H1 (cell line): Measurements from ENCODE around the gene ATE1. TPM values are rescaled to one million over a fixed set of nuclear protein-coding genes. Genes with fewer than 3 reads are reported as not detected.

Source experiments
- CEBPB ChIP-seq: IDR thresholded peaks from 2 replicates; pipeline ENCODE4 v1.6.1; 2012; ENCODE audit warnings: low read depth, low read length
- HDAC6 ChIP-seq: IDR thresholded peaks from one replicate; pipeline ENCODE4 v1.7.1; 2012; ENCODE audit warnings: low read depth, mild to moderate bottlenecking, inconsistent platforms, low read length, moderate library complexity
- NANOG ChIP-seq: IDR thresholded peaks from 2 replicates; pipeline ENCODE4 v1.6.1; 2011; ENCODE audit warnings: low read length, low read depth, mild to moderate bottlenecking, inconsistent platforms; ENCODE audit not compliant: insufficient read depth, poor library complexity, severe bottlenecking
- RXRA ChIP-seq: IDR thresholded peaks from 2 replicates; pipeline ENCODE4 v1.6.1; 2011; ENCODE audit warnings: low read depth, mild to moderate bottlenecking, low read length, moderate library complexity; ENCODE audit not compliant: insufficient read depth
- TEAD4 ChIP-seq: IDR thresholded peaks from 2 replicates; pipeline ENCODE4 v1.6.1; 2012; ENCODE audit warnings: low read depth, low read length, inconsistent platforms, mixed read lengths
- polyA plus RNA-seq, 7 experiments: library from polyadenylated mRNA; depleted of rRNA in 3 of 7; stranded (reverse) in 5 of 7; unstranded in 2 of 7; fragments of >200 nt in 5 of 7; fragments of 200-250 nt in 2 of 7; gene quantifications; 1 replicate in 5 of 7; 2 replicates in 1 of 7; 4 replicates in 1 of 7; pipeline versions ENCODE4 v1.2.1 to v1.2.3, GENCODE V29; 2011 to 2013; ENCODE audit warnings: missing spikeins in 2 of 7, mixed read lengths in 2 of 7
- total RNA-seq: library from RNA; stranded (reverse); fragmentation: NEBNext Ultra II Directional; extraction: Animal tissue kit (Norgen Biotek cat#: 25700); gene quantifications from 2 replicates; pipeline ENCODE4 v1.2.1, GENCODE V29; 2021
- TF ChIP-seq, protein P1 (sequence below): IDR thresholded peaks from 2 replicates; pipeline ENCODE4 v1.6.1; 2012; ENCODE audit warnings: inconsistent platforms

The ATE1 gene
- total and polyA plus RNA-seq, 2 of the 8 experiments (the other 6 are each of a cell fraction or from before 2014, with no cell fraction given): 8.8 to 26.9 TPM

DNA sequence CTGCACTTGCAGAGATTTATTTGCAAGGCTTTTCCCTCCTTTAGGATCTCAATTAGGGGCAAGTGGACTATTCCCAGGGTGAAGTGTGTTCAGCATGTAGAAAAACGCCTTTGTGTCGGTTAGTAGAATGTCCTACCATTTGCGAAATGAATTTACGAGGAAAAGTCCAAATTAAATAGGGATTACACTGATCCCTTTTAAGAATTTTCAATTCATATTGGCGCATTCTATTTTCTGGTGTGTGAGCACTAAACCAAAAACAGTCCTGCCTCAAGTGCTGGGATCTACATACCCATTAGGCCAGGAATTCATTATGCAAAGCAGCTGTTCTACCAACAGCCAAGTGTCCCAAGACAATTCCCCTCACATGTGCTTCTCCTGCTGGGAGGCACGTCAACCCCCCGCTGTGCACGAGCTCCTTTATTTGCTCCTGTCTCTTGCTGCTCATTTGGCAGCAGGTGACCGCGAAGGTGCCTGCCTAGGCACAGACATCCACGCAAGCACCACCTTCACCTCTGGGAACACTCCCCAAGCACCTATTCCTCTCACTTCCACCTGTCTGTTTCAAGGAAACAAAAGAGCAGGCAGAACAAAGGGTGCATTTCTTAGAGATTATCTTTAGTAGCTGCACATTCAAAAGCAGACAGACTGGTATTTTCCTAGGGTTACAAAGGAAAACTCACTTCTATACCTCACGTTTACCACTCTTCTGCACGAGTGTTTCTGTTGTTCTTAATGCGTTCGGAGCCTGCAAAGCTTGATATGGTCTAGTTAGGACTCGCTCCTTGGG lies 195.0 kb downstream of the ATE1 start (continued):
- TF ChIP-seq CEBPB (no peak), TEAD4 (0 out of 2 replicates have a peak, but pooled peaks have one; percentile 44), RXRA (0 out of 2 replicates have a peak, but pooled peaks have one; percentile 22), HDAC6 (no peak), NANOG (peak; percentile 88)
- TF ChIP-seq, protein P1, sequence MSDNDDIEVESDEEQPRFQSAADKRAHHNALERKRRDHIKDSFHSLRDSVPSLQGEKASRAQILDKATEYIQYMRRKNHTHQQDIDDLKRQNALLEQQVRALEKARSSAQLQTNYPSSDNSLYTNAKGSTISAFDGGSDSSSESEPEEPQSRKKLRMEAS: peak; percentile 85
